Measurements from ENCODE around the gene SPTLC3. TPM values are rescaled to one million over a fixed set of nuclear protein-coding genes. Genes with fewer than 3 reads are reported as not detected.
A peak's percentile ranks its signal among the peaks of the same experiment; 100 is the strongest.

The SPTLC3 gene
- total RNA-seq, 3 donors from 2014 or later, result 7.7 to 11.1 (median 7.9) TPM

DNA sequence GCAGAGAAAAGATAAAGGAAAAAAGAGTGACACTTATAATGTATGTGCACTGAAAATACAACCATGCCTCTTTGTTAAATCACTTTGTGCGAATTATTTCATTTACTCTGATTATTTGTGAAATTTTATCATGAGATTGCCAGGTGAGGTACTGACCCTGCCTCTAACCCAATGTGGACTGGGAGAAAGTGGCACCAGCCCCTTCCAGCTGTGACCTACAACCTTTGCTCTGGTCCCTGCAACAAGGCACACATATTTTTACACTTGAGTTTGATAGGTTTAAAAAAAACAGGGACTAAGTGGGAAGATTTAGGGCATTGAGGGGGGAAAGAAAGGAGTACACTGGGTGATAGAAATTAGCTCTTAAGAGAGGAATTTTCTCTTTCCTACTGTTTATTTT, 132.0 kb downstream of the SPTLC3 start:
- intact Hi-C loops (cut with DNase I; ENCODE audit: low total_unique reads), result no loop called here

DNA sequence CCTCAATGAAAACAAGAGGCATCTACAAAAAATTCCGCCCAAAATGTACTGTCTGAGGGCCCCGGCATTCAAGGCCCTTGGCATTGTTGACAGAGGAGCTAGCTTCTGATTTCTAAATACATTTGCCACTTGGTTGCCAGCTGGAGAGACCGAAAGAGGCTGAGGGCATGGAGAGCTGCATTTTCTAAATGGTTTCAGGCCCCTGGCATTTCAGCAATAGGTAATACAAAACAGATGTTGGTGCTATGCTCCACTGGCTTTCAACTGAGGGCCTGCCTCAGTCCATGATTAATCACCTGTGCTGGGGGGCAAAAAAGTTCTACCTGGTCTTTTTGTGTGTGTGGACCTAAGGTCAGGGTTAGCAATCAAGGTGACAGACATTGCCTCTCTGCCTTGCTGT, 132.8 kb downstream of the SPTLC3 start:
- H3K4me3 ChIP-seq, result no peak overlapping the region
- intact Hi-C loops (cut with DNase I; ENCODE audit: low total_unique reads), result no loop called here
- H3K36me3 ChIP-seq, result no peaks in the 10 kb centered on the region
- H3K27me3 ChIP-seq, result no peaks in the 10 kb centered on the region
- no peaks in the 10 kb centered on the region for H3K9me3 ChIP-seq
- no peak overlapping the region for H3K27ac ChIP-seq
- no peak for TF ChIP-seq POLR2AphosphoS5 (IDR thresholded peaks at IDR 0.05)
- TF ChIP-seq, protein P1, sequence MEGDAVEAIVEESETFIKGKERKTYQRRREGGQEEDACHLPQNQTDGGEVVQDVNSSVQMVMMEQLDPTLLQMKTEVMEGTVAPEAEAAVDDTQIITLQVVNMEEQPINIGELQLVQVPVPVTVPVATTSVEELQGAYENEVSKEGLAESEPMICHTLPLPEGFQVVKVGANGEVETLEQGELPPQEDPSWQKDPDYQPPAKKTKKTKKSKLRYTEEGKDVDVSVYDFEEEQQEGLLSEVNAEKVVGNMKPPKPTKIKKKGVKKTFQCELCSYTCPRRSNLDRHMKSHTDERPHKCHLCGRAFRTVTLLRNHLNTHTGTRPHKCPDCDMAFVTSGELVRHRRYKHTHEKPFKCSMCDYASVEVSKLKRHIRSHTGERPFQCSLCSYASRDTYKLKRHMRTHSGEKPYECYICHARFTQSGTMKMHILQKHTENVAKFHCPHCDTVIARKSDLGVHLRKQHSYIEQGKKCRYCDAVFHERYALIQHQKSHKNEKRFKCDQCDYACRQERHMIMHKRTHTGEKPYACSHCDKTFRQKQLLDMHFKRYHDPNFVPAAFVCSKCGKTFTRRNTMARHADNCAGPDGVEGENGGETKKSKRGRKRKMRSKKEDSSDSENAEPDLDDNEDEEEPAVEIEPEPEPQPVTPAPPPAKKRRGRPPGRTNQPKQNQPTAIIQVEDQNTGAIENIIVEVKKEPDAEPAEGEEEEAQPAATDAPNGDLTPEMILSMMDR (IDR thresholded peaks at IDR 0.05), result no peak
- TF ChIP-seq POLR2A (IDR thresholded peaks at IDR 0.05), result no peak
- no peak for DNase-seq (ENCODE audit: low spot score in 2 of 2)
- no peaks in the 10 kb centered on the region for H3K4me1 ChIP-seq

More for the DNA sequence above, 132.0 kb downstream of the SPTLC3 start:
- no peaks in the 10 kb centered on the region for H3K36me3 ChIP-seq
- TF ChIP-seq POLR2A (IDR thresholded peaks at IDR 0.05) (no peak), POLR2AphosphoS5 (IDR thresholded peaks at IDR 0.05) (no peak)
- TF ChIP-seq, protein P1 (IDR thresholded peaks at IDR 0.05), result no peak
- H3K27ac ChIP-seq, result no peak overlapping the region
- H3K4me1 ChIP-seq, result no peaks in the 10 kb centered on the region
- no peaks in the 10 kb centered on the region for H3K27me3 ChIP-seq
- no peaks in the 10 kb centered on the region for H3K9me3 ChIP-seq
- H3K4me3 ChIP-seq, result no peak overlapping the region
- no peak for DNase-seq (ENCODE audit: low spot score in 2 of 2)

DNA sequence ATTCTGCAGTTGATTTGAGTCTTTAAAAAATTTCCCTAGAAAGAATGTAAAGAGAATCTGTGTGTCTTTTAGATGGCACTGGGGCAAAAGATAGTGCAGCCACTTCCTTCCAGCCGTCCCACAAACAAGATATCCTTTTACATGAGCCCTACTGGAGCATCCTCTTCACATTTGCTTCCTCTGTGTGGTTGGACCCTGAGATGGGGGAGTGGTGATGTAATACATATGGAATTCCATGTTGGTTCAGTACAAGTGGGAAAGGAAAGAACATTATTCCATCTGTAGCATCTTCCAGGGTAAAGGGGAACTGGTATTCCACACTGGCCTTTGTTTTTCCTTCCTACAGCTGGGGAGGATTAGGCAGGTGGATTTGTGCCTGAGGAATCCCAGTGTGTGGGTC, 133.4 kb downstream of the SPTLC3 start:
- TF ChIP-seq, protein P1 (IDR thresholded peaks at IDR 0.05), result no peak
- TF ChIP-seq POLR2A (IDR thresholded peaks at IDR 0.05) (no peak), POLR2AphosphoS5 (IDR thresholded peaks at IDR 0.05) (no peak)
- intact Hi-C loops (cut with DNase I; ENCODE audit: low total_unique reads), result no loop called here
- no peak overlapping the region for H3K4me3 ChIP-seq
- no peak for DNase-seq (ENCODE audit: low spot score in 2 of 2)
- no peaks in the 10 kb centered on the region for H3K36me3 ChIP-seq
- H3K9me3 ChIP-seq, result no peaks in the 10 kb centered on the region
- H3K27me3 ChIP-seq, result no peaks in the 10 kb centered on the region
- no peak overlapping the region for H3K27ac ChIP-seq
- no peaks in the 10 kb centered on the region for H3K4me1 ChIP-seq

DNA sequence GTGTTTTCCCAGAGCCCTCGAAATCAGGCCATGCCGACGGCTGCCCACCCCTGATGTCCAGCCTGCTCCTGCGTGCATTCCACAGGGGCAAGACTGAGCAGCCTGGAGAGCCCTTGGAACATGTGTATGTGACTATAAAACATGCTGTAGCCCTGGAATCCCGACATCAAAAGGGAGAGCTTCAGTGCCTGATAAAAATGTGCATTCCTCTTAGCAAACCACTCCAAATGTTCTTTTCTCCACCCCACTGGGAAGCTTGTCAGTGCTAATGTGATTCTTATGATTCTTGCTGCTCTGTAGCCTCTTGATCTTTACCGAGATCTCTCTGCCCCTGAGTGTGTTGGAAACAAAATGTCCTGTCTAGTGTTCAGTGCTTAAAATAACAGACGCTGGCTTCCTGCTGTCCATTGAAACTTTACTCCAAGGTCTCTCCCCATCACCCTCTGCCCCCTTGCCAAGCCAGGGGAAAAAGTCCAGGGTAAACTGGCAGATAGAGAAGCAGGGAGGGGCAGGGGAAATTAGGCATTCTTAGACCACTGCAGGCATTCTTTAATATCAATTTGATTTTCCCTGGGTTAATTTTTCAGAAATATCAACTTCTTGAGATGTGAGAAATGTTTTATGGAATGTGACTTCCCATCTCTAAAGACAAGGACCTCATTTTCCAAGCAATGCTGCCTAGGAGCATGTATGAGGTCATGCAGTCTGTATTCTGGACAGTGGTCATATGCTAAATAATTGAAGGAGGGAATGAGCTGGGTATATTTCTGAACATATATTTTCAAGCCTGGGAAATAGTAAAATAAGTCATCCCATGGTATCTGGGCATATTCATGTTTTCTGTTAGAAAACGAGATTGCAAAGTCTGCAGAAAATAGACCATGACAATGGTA, 138.5 kb downstream of the SPTLC3 start:
- no peaks in the 10 kb centered on the region for H3K27me3 ChIP-seq
- peak overlapping the region; percentile 45 to 46 for H3K27ac ChIP-seq
- H3K4me1 ChIP-seq, result no peaks in the 10 kb centered on the region
- no peaks in the 10 kb centered on the region for H3K36me3 ChIP-seq
- DNase-seq (ENCODE audit: low spot score in 2 of 2), result no peak
- no peak overlapping the region for H3K4me3 ChIP-seq
- intact Hi-C loops (cut with DNase I; ENCODE audit: low total_unique reads), result no loop called here
- TF ChIP-seq POLR2AphosphoS5 (IDR thresholded peaks at IDR 0.05) (no peak), POLR2A (IDR thresholded peaks at IDR 0.05) (no peak)
- TF ChIP-seq, protein P1 (IDR thresholded peaks at IDR 0.05), result no peak
- H3K9me3 ChIP-seq, result no peaks in the 10 kb centered on the region

DNA sequence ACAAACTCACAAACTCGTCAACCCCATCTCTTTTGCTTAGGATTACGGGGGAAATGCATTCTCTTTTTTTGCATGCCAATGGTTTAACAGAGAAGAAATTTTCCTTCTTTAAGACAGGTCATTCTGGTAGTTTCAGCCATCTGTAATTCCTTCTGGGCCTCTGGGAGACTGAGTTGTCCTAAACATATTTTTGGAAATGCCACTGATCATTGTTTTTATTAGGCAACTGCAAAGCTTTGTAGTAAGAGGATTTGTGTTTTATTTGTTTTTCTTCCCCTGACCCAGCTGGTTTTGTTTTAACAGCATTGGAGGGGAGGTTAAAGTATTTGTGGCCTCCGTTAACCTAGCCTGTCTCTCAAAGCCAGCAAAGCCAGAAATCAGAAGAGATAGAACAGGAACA, 139.2 kb downstream of the SPTLC3 start:
- Histone ChIP-seq H3K9me3 (no peaks in the 10 kb centered on the region), H3K4me1 (no peaks in the 10 kb centered on the region), H3K27ac (peak overlapping the region in 1 of 2 donors; percentile 46), H3K27me3 (no peaks in the 10 kb centered on the region), H3K4me3 (no peak overlapping the region), H3K36me3 (no peaks in the 10 kb centered on the region)
- TF ChIP-seq POLR2A (IDR thresholded peaks at IDR 0.05), result no peak
- no peak for TF ChIP-seq POLR2AphosphoS5 (IDR thresholded peaks at IDR 0.05)
- TF ChIP-seq, protein P1 (IDR thresholded peaks at IDR 0.05), result no peak
- intact Hi-C loops (cut with DNase I; ENCODE audit: low total_unique reads), result no loop called here
- DNase-seq (ENCODE audit: low spot score in 2 of 2), result no peak

Data from breast epithelium (tissue), 4 donors.